Activated naive CD4-positive, alpha-beta T cell treated with Interleukin-2 at 50 U/mL for 16 hours (primary cell): ENCODE results near the gene ADCY5.

Source experiments
- DNase-seq: peaks from one replicate; pipeline ENCODE4 v3.0.0-alpha.2; 2020

Gene ADCY5

DNA sequence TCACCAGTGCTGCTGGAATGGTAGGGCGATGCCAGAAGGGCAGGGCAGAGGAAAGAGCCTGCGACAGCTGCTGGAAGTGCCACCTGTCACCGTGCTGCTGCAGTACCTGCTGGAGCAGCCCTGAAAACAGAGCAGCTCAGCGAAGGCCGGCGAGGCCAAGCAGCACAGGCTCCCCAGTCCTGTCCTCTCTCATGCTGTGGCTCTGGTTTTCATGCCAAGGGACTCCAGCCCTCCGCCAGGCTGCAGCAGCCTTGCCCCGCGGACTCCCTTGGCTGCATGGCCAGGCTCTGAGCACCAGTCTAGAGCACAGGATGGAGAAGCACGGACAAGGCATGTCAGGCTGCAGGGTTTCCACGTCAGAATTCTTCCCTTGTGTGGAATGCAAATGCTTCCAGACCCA is 43.9 kb downstream of the ADCY5 start:
- DNase-seq, result no peak

DNA sequence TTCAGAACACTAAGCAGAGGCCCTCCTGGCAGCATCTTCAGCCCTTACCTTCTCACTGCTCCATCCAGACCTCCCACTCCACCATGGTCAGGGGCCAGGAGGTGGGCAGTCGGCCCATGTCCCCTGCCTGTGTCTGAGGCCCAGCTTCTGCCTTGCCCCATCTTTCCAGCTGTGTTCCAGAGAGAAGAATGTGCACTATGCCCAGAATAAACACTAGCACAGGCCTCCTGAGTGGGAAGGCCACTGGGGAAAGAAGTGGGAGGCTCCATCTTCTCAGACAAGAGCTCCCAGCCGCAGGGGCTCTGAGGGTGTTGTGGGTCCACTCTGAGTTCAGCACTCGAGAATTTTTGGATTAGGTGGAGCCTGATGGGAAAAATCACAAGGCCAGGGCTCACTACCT is 44.5 kb downstream of the ADCY5 start:
- DNase-seq, result no peak

DNA sequence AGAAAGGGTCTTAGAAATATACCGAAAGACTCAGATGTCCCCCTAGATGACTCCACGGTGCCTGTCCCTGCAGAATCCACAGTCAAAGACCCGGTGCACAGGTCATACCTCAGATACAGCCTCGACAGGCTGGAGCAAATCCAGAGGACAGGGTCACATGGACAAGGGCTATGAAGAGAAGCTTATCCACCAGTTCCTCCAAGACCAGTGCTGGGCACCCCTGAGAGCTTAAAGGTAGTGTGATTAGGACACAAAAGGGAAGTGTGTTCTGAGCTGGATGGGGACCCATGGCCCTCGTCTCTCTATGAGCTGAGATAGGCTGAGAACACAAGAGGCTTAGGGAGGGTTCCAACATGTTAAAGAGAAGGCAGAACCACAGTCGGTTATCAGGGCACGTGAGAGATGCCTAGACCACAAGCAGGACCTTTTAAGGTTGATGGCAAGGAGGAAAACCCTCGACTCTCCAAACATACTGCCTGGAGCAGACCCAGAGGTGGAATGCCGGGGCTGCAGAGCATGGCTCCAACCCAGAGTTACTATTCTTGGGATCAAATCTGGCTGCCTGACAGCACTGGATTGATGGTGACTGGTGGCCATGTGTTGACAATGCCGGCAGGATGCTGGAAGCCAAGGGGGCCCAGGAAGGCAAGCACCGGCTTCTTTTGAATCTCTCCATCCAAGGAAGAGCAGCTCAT is 46.9 kb downstream of the ADCY5 start:
- DNase-seq, result no peak

DNA sequence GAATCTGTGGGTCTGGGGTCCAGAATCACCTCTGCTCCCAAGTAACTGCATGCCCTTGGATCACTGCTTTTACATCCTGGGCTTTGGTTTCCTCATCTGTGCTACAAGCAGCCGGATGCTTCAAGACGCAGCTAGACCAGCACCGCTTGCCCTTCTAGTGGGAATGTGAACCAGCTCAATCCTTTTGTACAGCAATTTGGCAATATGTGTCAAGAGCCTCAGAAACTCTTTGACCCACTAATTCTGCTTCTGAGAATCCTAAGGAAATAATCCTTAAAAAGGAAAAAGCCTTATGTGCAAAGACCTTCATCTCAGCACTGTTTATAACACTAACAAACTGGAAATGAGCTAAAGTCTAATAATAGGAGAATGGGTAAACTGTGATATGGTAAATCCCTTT is 48.7 kb downstream of the ADCY5 start:
- DNase-seq, result no peak

DNA sequence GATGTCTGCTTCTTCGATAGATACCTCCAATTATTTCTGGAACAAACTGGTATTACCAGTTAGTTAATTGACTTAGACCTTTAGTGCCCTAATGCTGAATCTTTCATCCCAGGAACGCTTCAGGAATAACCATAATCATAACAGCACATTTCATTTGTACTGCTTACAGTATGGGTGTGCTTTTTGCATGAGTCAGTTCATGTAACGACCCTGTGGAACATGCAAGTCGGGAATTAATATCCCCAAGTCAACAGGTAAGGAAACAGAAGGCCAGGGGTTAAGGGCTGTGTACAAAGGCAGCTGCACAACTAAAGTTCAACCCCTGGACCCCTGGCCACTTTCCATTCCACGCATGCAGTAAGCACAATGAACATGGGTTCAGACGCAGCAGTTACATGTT is 49.2 kb downstream of the ADCY5 start:
- DNase-seq, result no peak

DNA sequence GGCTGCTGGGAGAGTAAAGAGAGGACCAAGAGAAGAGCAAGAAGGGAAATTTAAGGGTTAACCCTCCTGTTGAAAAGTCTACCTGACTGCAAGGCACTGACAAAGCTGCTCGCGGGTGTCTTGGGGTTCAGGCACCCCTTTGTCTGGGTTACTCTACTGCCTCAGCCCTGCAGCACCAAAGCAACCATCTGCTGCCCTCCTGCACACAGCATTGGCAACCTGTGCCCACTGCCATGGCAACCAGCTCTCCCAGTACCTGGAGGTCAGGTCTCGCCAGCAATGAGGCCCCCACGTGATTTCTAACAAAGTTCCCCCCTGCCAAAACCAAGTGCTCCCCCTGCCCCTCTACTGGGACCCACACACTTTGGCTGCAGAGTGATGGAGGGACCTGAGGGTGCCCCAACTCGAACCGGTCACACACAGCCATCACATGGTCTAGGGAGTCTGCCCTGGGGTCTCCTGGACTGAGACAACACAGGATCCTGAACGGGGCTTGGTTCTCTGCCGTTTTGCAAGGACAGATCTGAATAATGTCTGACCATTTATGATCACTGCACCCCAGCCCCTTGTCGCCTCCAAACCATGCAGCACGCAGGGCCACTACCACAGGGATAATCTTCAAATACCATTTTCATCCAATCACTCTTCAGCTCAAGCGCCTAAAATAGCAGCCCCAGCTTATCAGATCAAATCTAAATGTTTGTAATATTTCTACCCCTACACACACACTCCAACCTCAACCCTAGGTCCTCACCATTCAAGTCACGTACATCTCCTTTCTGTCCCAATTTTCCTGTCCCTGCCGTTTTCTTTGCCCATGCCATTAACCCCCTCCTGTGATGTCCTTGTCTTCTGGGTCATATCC is 50.7 kb downstream of the ADCY5 start:
- no peak for DNase-seq

DNA sequence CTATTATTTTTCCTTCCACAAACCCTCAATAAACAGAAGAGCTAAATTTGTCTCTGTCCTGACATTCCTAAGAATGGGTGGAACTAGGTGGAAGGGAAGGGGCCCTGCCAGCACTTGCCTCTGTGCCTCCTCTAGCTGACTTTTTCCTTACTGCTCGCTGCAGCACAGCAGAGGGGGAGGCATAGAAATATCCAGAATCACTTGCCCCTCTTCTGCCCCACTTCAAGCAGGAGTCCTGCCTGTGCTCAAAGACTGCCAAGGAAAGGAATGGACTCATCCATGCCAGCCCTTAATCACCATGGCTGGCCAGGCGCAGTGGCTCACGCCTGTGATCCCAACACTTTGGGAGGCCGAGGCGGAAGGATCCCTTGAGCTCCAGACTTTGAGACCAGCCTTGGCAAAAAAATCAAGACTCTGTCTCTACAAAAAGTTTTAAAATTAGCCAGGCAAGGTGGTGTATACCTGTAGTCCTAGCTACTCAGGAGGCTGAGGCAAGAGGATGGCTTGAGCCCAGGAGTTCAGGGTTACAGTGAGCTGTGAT is 51.8 kb downstream of the ADCY5 start:
- DNase-seq, result no peak

DNA sequence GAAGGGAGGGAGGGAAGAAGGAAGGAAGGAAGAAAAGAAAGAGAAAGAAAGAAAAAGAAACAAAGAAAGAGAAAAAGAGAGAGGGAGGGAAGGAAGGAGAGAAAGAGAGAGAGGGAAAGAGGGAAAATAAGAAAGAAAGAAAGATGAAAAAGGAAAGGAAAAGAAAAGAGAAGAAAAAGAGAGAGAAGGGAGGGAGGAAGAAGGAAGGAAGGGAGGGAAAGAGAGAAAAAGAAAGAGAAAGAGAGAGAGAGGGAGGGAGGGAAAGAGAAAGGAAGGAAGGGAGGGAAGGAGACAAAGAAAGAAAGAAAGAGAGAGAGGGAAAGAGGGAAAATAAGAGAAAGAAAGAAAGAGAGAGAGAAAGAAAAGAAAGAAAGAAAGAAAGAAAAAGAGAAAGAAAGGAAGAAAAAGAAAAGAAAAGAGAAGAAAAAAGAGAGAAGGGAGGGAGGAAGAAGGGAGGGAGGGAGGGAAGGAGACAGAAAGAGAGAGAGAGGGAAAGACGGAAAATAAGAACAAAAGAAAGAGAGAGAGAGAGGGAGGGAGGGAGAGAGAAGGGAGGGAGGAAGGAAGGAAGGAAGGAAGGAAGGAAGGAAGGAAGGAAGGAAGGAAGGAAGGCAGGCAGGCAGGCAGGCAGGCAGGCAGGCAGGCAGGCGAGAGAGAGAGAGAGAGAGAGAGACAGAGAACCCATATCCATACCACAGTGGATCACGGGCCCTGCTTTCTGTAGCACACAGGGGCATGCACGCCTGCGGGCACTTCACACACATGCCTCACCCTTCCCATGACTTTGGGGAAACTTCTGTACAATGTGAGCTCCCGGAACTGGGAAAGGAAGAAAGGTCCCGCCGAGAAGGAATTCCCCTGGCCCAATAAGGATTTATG is 52.5 kb downstream of the ADCY5 start:
- no peak for DNase-seq

DNA sequence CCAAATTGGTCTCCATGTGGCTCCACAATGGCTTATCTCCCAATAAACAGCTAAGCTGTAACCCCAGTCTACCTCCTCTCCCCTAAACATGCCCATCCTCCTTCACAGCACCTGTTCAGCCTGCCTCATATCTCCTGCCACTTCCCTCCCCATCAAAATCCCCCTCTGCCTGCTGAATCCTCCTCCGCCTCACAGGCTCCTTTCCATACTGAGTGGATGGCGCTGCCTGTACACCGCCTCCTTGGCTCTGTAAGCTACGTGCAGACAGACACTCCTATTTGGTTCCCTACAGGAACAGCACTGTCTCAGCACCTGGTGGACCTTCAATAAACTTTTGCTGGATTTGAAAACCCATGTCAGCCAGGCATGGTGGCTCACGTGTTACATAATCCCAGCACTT is 53.7 kb downstream of the ADCY5 start:
- no peak for DNase-seq

DNA sequence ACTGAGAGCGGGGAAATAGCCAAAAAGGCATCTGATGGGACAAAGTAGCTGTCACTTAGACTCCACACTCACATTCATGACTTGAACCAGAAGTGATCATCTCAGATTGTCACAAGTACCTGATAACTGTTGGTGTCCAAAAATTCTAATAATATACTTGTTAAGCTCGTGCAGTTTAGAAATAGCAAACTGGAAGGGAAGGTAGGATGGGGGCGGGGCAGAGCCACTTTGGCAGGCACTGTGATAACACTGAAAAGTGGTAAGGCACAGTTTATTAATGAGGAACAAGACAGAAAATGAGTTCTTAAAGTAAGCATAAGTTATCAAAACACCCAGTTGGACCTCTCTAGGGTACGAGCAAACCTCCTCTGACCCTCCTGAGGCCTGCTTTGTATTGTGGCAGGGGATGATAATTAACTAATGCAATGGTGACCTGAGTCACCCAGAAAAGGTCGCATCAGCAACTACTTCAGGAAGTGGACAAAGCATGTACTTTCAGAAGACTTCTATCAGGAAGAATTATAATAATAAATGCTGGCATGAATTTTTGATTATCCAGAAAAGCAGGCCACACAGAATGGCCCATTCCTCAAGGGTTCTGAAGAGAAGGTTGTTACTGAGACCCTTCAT is 54.4 kb downstream of the ADCY5 start:
- DNase-seq, result no peak

DNA sequence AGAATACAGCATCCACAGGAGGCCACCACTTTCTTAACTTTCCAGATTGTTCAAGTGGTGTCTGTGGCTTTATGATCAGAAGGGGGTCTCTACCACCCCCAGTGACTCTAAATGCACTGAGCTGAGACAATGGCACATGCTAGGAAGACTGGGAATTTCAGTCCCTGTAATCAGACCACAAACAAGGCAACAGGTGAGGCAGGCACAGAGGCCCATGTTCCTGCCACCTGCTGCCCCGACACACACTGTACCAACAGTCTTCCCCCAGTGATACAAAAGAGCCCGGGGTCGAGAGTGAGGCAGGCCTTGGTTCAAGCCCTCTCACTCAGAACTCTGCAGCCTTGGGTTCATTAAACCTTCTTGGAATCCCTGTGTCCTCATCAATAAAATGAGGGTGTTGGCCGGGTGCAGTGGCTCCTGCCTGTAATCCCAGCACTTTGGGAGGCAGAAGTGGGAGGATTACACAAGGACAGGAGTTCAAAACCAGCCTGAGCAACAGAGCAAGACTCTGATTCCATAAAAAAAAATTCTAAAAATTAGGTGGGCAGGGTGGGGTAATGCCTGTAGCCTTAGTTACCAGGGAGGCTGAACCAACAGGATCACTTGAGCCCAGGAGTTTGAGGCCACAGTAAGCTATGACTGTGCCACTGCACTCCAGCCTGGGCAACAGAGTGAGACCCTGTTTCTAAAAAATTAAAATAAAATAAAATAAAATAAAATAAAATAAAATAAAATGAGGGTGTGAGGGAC is 55.8 kb downstream of the ADCY5 start:
- DNase-seq, result no peak

DNA sequence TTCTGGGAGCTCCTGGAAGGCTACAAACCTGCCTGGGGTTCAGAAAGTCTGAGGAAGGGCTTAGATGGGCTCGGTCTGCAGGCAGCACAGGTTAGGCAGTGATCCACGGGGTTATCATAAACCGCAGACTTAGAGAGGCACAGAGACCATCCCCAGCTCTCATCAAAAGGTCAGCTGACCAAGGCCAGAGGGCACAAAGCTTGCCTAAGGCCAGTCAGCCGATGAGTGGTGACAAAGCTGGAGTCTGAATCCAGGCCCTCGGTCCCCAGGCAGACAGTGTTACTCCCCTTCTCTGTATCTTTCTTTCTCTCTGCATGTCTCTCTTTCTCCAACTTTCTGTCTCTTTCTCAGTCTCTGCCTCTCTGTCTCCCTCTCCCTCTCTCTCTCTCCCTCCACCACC is 56.5 kb downstream of the ADCY5 start:
- DNase-seq, result no peak

DNA sequence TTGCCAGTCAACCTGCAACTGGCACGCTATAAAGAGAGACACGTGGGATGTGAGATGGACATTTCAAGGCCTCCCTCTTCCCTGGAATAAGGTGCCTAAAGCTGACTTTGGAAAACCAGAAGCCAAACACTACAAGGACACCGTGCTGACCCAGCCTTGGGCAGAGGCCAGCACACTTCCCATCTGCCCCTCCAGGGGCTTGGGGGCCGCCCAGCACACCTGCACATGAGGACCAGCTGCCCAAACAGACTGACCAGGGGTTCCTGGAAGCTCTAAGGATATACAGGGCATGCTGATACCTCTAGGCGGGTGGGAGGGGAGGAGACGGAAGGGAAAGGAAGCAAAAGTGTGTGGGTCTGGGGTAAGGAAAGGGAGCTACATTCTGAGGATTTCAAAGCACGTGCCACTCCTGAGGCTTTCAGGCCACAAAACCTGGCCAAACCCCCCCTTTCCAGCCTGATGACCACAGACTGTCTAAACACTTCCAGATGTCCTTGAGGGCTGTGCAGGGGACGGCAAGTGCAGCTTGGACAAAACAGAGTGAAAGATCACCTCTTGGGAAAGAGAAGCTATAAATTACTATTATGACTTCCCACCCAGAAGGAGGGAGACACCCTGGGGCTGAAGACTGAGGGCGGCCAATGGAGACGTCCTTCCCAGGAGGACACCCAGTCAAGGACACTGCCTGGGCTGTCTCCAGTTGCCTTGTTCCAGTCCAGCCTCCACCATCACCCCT is 57.9 kb downstream of the ADCY5 start:
- DNase-seq, result no peak

DNA sequence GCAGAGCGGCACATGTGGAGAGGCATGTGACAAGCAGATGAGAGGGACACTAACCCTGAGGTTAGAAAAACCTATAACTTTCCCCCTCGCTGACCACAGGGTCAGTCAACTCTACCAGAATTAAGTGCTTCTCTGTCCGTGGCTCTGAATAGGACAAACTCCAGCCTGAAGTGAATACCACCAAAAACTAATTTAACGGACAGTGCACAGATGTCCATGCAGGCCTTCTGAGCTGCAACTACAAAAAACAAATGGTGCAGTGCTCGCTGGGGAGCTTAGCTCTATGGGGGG is 59.3 kb downstream of the ADCY5 start:
- no peak for DNase-seq

DNA sequence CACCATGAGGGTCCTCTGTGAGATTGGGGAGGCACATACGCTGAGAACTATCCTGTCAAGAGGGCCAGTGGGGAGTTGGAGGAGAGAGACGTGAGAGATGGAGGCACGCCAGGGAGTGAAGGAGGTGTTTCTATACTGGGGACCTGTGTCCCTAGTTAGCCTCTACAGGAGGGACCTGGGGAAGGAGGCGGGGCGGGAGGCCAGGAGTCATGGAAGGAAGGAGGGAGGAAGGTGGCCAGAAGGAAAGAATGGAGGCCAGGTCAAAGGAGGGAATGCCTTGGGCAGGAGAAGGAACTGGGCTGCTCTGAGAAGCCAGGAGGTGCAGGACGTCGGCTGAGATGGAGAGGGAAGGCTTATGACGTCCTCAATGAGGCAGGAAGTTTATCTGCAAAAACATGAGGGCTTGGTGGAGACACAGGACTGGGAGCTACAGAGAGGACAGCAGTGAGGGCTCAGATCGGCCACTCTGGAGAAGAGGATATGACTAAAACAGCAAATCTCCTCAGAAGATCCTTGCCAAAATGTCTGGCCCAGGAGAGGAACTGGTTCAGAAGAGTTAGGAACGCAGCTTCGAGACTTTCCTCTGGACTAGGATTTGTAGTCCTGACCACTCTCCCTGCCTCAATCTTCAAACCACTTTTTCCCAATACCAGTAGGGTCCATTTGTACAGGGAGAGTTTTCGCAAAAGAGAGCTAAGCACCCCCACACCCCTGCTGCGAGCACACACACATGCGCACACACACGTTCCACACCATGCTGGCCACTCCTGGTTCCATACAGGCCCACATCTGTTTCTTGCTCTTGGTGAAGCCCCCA is 59.9 kb downstream of the ADCY5 start:
- no peak for DNase-seq

DNA sequence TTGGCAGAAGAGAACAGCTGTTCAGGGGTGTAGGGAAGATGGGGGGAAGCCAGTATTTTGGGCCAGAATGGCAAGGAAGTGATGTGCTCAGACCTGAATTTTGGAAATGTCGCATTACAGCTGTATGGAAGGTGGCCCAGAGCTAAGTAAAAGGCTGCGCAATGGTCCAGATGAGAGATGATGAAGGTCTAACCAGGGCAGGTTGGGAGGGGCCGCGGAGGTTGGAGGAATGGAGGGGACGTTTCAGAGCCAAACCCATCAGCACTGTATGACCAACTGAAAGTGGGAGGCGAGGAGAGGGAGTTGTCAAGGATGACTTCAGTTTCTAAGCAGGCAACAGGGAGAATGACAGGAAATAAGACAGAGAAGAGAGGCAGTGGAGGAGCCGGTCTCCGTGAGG is 60.8 kb downstream of the ADCY5 start:
- DNase-seq, result no peak

DNA sequence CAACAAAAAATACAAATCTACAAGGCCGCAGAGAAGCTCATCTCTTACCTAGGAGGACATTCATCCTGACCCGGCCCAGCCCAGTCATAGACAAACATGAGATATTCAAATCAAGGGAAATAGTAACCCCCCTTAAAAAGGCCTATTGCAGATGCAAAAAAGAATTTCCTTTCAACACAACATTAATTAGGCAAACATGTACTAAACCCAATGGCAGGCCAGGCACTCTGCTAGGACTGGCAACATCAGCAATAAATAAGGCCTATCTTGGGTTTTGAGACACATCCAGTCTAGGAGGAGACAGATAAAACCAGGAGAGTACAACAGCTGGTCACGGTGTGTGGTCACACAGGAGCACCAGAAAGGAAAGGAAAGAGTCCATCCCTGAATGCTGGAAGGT is 61.4 kb downstream of the ADCY5 start:
- no peak for DNase-seq

DNA sequence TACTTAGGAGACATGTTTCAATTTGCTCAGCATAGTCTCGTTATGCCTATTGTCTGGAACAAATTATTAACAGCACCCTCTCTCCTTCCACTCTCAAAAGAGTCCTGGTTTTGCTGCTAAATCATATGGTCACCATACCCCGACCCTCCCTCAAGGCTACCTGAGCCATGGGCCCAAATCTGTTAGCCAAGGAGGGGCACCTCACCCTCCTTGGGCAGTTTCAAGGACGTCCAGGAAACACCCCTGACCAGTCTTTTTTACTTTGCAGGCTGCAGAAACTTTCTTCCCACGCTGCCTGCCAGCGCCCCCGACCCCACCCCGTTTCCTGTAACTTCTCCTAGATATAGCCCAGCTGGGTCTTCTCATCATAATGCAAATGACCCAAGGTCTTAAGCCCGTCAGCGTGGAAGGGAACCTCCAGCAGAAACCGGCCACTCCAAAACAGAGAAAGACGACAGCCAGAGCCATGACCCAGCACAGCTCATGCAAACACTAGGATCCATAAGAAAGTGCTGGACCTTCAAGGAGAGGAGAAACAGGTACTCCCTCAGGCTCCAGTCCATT is 62.3 kb downstream of the ADCY5 start:
- DNase-seq, result no peak

DNA sequence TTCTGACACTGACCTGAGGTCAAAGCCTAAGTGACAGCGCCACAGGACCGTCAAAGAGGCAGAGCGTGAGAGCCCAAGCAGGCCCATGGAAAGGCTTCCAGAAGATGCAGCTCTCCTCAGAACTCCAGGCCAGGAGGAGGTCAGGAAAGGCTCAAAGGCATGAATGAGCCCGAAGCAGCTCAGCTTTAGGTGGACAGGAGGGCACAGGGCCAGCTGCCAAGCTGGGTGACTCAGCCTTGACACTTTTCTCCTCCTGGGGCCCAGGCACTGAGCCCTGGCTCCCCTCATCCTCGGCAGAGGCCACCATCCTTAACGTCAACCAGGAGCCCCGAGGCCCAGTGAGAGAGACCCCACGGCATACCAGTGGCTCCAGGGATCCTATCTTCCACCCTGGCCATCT is 62.9 kb downstream of the ADCY5 start:
- DNase-seq, result no peak

DNA sequence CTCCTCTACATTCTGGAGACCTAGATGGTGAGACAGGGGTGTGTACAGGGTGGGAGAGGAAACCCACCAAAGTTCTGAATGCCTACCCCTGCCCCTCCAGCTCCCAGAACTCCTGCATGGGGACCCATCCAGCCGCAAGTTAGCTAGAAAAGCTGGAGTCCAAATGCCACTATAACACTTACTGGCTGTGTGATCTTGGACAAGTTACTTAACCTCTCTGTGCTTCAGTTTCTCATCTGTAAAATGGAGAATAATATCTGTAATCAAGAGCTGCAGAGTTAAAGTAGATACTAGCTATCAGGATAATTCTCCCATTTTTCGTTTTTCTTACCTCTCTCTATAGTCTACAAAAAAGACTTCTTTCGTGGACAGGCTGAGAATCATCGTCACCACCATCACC is 63.4 kb downstream of the ADCY5 start:
- no peak for DNase-seq
